HEK293 (cell line): ENCODE results near the gene KLHL10.

Experiments used
- CTCF ChIP-seq: fragments of 450-650 bp; formaldehyde crosslinking; IDR thresholded peaks from 2 replicates; pipeline ENCODE4 v1.5.1; 2016; ENCODE audit warnings: missing biosample characterization, missing genetic modification characterization
- EGR2 ChIP-seq: fragments of 450-650 bp; formaldehyde crosslinking; IDR thresholded peaks from 2 replicates; pipeline ENCODE4 v1.5.1; 2016; ENCODE audit warnings: low read depth, missing biosample characterization, missing genetic modification characterization
- GLIS2 ChIP-seq: fragments of 450-650 bp; formaldehyde crosslinking; IDR thresholded peaks from 2 replicates; pipeline ENCODE4 v1.5.1; 2016; ENCODE audit warnings: missing biosample characterization, missing genetic modification characterization
- HOXC10 ChIP-seq: sonication (generic); formaldehyde crosslinking; IDR thresholded peaks from 2 replicates; pipeline ENCODE4 v1.8.1; 2023; ENCODE audit warnings: mild to moderate bottlenecking, missing genetic modification reagents
- KLF10 ChIP-seq: fragments of 450-650 bp; IDR thresholded peaks from 2 replicates; pipeline ENCODE4 v1.5.1; 2018; ENCODE audit warnings: missing biosample characterization, mild to moderate bottlenecking, missing genetic modification characterization
- KLF17 ChIP-seq: fragments of 450-650 bp; formaldehyde crosslinking; IDR thresholded peaks from 2 replicates; pipeline ENCODE4 v1.5.1; 2016; ENCODE audit warnings: missing biosample characterization, missing genetic modification characterization
- KLF8 ChIP-seq: fragments of 450-650 bp; formaldehyde crosslinking; IDR thresholded peaks from 2 replicates; pipeline ENCODE4 v1.5.1; 2016; ENCODE audit warnings: missing biosample characterization, missing genetic modification characterization
- PRDM6 ChIP-seq: fragments of 450-650 bp; formaldehyde crosslinking; IDR thresholded peaks from 2 replicates; pipeline ENCODE4 v1.5.1; 2017; ENCODE audit warnings: missing biosample characterization, missing genetic modification characterization
- SP7 ChIP-seq: fragments of 450-650 bp; formaldehyde crosslinking; IDR thresholded peaks from 2 replicates; pipeline ENCODE4 v1.5.1; 2016; ENCODE audit warnings: missing biosample characterization, missing genetic modification characterization
- TRIM28 ChIP-seq: IDR thresholded peaks from 2 replicates; pipeline ENCODE4 v1.6.1; 2011; ENCODE audit warnings: low read length, control low read depth, borderline replicate concordance
- WT1 ChIP-seq: fragments of 450-650 bp; formaldehyde crosslinking; IDR thresholded peaks from 2 replicates; pipeline ENCODE4 v1.5.1; 2016; ENCODE audit warnings: missing biosample characterization, missing genetic modification characterization
- ZBTB10 ChIP-seq: fragments of 450-650 bp; formaldehyde crosslinking; IDR thresholded peaks from 2 replicates; pipeline ENCODE4 v1.5.1; 2016; ENCODE audit warnings: missing biosample characterization, missing genetic modification characterization
- ZEB2 ChIP-seq: fragments of 450-650 bp; formaldehyde crosslinking; IDR thresholded peaks from 2 replicates; pipeline ENCODE4 v1.5.1; 2016; ENCODE audit warnings: missing biosample characterization, missing genetic modification characterization
- ZFP69B ChIP-seq: fragments of 450-650 bp; formaldehyde crosslinking; IDR thresholded peaks from 2 replicates; pipeline ENCODE4 v1.5.1; 2016; ENCODE audit warnings: missing biosample characterization, missing genetic modification characterization
- ZNF26 ChIP-seq: fragments of 450-650 bp; formaldehyde crosslinking; IDR thresholded peaks from 2 replicates; pipeline ENCODE4 v1.5.1; 2016; ENCODE audit warnings: missing biosample characterization, missing genetic modification characterization
- ZNF324 ChIP-seq: fragments of 450-650 bp; formaldehyde crosslinking; IDR thresholded peaks from 2 replicates; pipeline ENCODE4 v1.5.1; 2016; ENCODE audit warnings: missing biosample characterization, missing genetic modification characterization
- ZNF335 ChIP-seq: fragments of 450-650 bp; formaldehyde crosslinking; conservative IDR thresholded peaks from 2 replicates; pipeline ENCODE4 v1.5.1; 2016; ENCODE audit warnings: missing biosample characterization, missing genetic modification characterization
- ZNF404 ChIP-seq: fragments of 450-650 bp; formaldehyde crosslinking; IDR thresholded peaks from 2 replicates; pipeline ENCODE4 v1.5.1; 2017; ENCODE audit warnings: missing biosample characterization, missing genetic modification characterization
- ZNF426 ChIP-seq: fragments of 450-650 bp; formaldehyde crosslinking; IDR thresholded peaks from 2 replicates; pipeline ENCODE4 v1.5.1; 2017; ENCODE audit warnings: missing biosample characterization, missing genetic modification characterization, mild to moderate bottlenecking, inconsistent platforms, moderate library complexity
- ZNF433 ChIP-seq: fragments of 450-650 bp; formaldehyde crosslinking; IDR thresholded peaks from 2 replicates; pipeline ENCODE4 v1.5.1; 2016; ENCODE audit warnings: missing biosample characterization, missing genetic modification characterization, low read depth
- ZNF501 ChIP-seq: fragments of 450-650 bp; formaldehyde crosslinking; IDR thresholded peaks from 2 replicates; pipeline ENCODE4 v1.5.1; 2016; ENCODE audit warnings: missing biosample characterization, missing genetic modification characterization
- ZNF544 ChIP-seq: fragments of 450-650 bp; formaldehyde crosslinking; IDR thresholded peaks from 2 replicates; pipeline ENCODE4 v1.5.0; 2017; ENCODE audit warnings: missing biosample characterization, missing genetic modification characterization
- ZNF629 ChIP-seq: fragments of 450-650 bp; formaldehyde crosslinking; IDR thresholded peaks from 2 replicates; pipeline ENCODE4 v1.5.1; 2017; ENCODE audit warnings: missing biosample characterization, missing genetic modification characterization
- ZNF645 ChIP-seq: fragments of 450-650 bp; formaldehyde crosslinking; IDR thresholded peaks from 2 replicates; pipeline ENCODE4; 2016; ENCODE audit warnings: missing biosample characterization, missing genetic modification characterization
- ZNF654 ChIP-seq: fragments of 450-650 bp; formaldehyde crosslinking; IDR thresholded peaks from 2 replicates; pipeline ENCODE4 v1.5.1; 2016; ENCODE audit warnings: low read depth, missing biosample characterization, missing genetic modification characterization
- ZNF677 ChIP-seq: fragments of 450-650 bp; IDR thresholded peaks from 2 replicates; pipeline ENCODE4 v1.5.0; 2018; ENCODE audit warnings: missing biosample characterization, mild to moderate bottlenecking, missing genetic modification characterization, moderate library complexity
- ZNF707 ChIP-seq: fragments of 450-650 bp; formaldehyde crosslinking; IDR thresholded peaks from 2 replicates; pipeline ENCODE4 v1.5.1; 2016; ENCODE audit warnings: missing biosample characterization, missing genetic modification characterization
- ZNF777 ChIP-seq: fragments of 450-650 bp; formaldehyde crosslinking; IDR thresholded peaks from 2 replicates; pipeline ENCODE4 v1.5.1; 2017; ENCODE audit warnings: missing biosample characterization, missing genetic modification characterization, borderline replicate concordance
- ZNF792 ChIP-seq: fragments of 450-650 bp; formaldehyde crosslinking; IDR thresholded peaks from 2 replicates; pipeline ENCODE4 v1.5.1; 2016; ENCODE audit warnings: missing biosample characterization, missing genetic modification characterization
- ZSCAN30 ChIP-seq: fragments of 450-650 bp; IDR thresholded peaks from 2 replicates; pipeline ENCODE4 v1.5.1; 2018; ENCODE audit warnings: missing biosample characterization, mild to moderate bottlenecking, missing genetic modification characterization, moderate library complexity

The KLHL10 gene

GRCh38 chr17:41801374-41802271 lies 36.0 kb upstream of the KLHL10 start (continued):
- TF ChIP-seq ZNF792 (tag by site-specific recombination) (peak; percentile 53; the same call in 1 of the 2 replicates), KLF10 (peak; percentile 62), KLF17 (peak; percentile 92), ZNF26 (tag by site-specific recombination) (no peak), ZNF707 (tag by site-specific recombination) (no peak), ZFP69B (0 out of 2 replicates have a peak, but pooled peaks have one; percentile 19), ZNF544 (tag by site-specific recombination) (no peak), ZNF677 (tag by site-specific recombination) (no peak), ZNF335 (no peak; the same call in 1 of the 2 replicates), HOXC10 (CRISPR knock-in tag) (no peak), ZSCAN30 (tag by site-specific recombination) (peak; percentile 84; the same call in 1 of the 2 replicates), ZNF777 (tag by site-specific recombination) (no peak), EGR2 (tag by site-specific recombination) (peak; percentile 50; the same call in 1 of the 2 replicates), KLF8 (tag by site-specific recombination) (peak; percentile 82), ZNF629 (tag by site-specific recombination) (peak; percentile 66), ZEB2 (tag by site-specific recombination) (peak; percentile 92), GLIS2 (tag by site-specific recombination) (no peak), CTCF (tag by site-specific recombination) (peak; percentile 93), WT1 (peak; percentile 74), ZNF654 (tag by site-specific recombination) (peak; percentile 74), SP7 (peak; percentile 84), TRIM28 (0 out of 2 replicates have a peak, but pooled peaks have one; percentile 17), ZNF426 (tag by site-specific recombination) (no peak), ZNF324 (peak; percentile 66; the same call in 1 of the 2 replicates), ZNF645 (tag by site-specific recombination) (no peak), ZNF501 (0 out of 2 replicates have a peak, but pooled peaks have one; percentile 17), ZNF404 (tag by site-specific recombination) (no peak), PRDM6 (tag by site-specific recombination) (no peak), ZBTB10 (0 out of 2 replicates have a peak, but pooled peaks have one; percentile 38), ZNF433 (tag by site-specific recombination) (no peak)
